Uterus (tissue), 2 donors: Measurements from ENCODE around the gene SPTLC2.

Experiments
- POLR2A ChIP-seq, 2 donors: fragments of 450-650 bp; IDR thresholded peaks; one replicate each; pipeline ENCODE4 v1.6.1; 2016; ENCODE audit warnings: antibody characterized with exemption in 2 of 2, mild to moderate bottlenecking in 1 of 2, moderate library complexity in 1 of 2
- TF ChIP-seq, protein P1 (sequence below), 4 experiments: fragments of 200-600 bp in 2 of 4; fragments of 450-650 bp in 2 of 4; sonication (generic) in 2 of 4; IDR thresholded peaks; one replicate each; pipeline ENCODE4 v1.5.1; 2016 to 2019; ENCODE audit warnings: antibody characterized with exemption in 4 of 4, mild to moderate bottlenecking in 2 of 4, moderate library complexity in 1 of 4

DNA sequence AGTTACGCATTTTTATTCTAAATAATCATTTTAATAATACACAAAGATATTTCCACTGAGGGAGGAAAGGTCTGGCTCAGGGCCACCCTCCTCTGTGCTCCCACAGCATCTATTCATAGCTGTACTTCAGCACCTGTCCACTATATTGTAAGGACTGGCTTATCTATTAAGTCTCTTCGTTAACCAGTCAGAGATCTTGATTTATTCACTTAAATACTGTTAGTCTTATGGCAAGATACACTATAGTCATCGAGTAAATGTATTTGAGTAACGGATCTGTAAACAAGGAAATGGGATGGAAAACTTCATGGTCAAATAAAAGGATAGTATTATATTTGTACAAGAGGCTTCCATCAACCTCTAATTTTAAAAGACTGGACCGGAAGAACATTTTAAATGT, 54.6 kb downstream of the SPTLC2 start:
- TF ChIP-seq, protein P1, sequence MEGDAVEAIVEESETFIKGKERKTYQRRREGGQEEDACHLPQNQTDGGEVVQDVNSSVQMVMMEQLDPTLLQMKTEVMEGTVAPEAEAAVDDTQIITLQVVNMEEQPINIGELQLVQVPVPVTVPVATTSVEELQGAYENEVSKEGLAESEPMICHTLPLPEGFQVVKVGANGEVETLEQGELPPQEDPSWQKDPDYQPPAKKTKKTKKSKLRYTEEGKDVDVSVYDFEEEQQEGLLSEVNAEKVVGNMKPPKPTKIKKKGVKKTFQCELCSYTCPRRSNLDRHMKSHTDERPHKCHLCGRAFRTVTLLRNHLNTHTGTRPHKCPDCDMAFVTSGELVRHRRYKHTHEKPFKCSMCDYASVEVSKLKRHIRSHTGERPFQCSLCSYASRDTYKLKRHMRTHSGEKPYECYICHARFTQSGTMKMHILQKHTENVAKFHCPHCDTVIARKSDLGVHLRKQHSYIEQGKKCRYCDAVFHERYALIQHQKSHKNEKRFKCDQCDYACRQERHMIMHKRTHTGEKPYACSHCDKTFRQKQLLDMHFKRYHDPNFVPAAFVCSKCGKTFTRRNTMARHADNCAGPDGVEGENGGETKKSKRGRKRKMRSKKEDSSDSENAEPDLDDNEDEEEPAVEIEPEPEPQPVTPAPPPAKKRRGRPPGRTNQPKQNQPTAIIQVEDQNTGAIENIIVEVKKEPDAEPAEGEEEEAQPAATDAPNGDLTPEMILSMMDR (IDR thresholded peaks at IDR 0.05) = no peak
- TF ChIP-seq POLR2A (IDR thresholded peaks at IDR 0.05) = no peak
